Measurements from ENCODE around the gene OSBP2.

Gene OSBP2

GRCh38 chr22:30945653-30946052, 251.0 kb downstream of the OSBP2 start:
- H3K9me3 Mint-ChIP-seq: no peaks in the 10 kb centered on the region
- no peak overlapping the region for H3K4me3 Mint-ChIP-seq
- peaks cover 5% of the 10 kb centered on the region for H3K4me1 Mint-ChIP-seq
- no peaks in the 10 kb centered on the region for H3K27me3 Mint-ChIP-seq
- no peak for DNase-seq (ENCODE audit: low spot score in 2 of 2)
- H3K36me3 Mint-ChIP-seq: peaks cover 52% of the 10 kb centered on the region
- ATAC-seq (ENCODE audit: low read depth): no peak
- H3K27ac Mint-ChIP-seq: no peak overlapping the region

- ATAC-seq (ENCODE audit: low read depth) (no peak), DNase-seq (ENCODE audit: low spot score in 2 of 2) (no peak)
- peaks cover 7% of the 10 kb centered on the region for H3K4me1 Mint-ChIP-seq
- no peaks in the 10 kb centered on the region for H3K27me3 Mint-ChIP-seq
- H3K9me3 Mint-ChIP-seq: no peaks in the 10 kb centered on the region
- H3K27ac Mint-ChIP-seq: no peak overlapping the region
- peaks cover 49% of the 10 kb centered on the region for H3K36me3 Mint-ChIP-seq
- no peak overlapping the region for H3K4me3 Mint-ChIP-seq
Measured at GRCh38 chr22:30946354-30946753, 251.7 kb downstream of the OSBP2 start.

GRCh38 chr22:30947173-30947815, 252.6 kb downstream of the OSBP2 start:
- H3K27me3 Mint-ChIP-seq: no peaks in the 10 kb centered on the region
- ATAC-seq (ENCODE audit: low read depth) (no peak), DNase-seq (ENCODE audit: low spot score in 2 of 2) (no peak)
- peaks cover 7% of the 10 kb centered on the region for H3K4me1 Mint-ChIP-seq
- H3K4me3 Mint-ChIP-seq: no peak overlapping the region
- H3K36me3 Mint-ChIP-seq: peaks cover 42% of the 10 kb centered on the region
- H3K27ac Mint-ChIP-seq: no peak overlapping the region
- no peaks in the 10 kb centered on the region for H3K9me3 Mint-ChIP-seq

GRCh38 chr22:30947816-30948454, 253.3 kb downstream of the OSBP2 start:
- no peak for ATAC-seq (ENCODE audit: low read depth)
- Mint-ChIP-seq H3K27me3 (no peaks in the 10 kb centered on the region), H3K27ac (no peak overlapping the region), H3K4me1 (peaks cover 7% of the 10 kb centered on the region), H3K36me3 (peaks cover 43% of the 10 kb centered on the region), H3K9me3 (no peaks in the 10 kb centered on the region), H3K4me3 (no peak overlapping the region)
- no peak for DNase-seq (ENCODE audit: low spot score in 2 of 2)

GRCh38 chr22:30948930-30949342, 254.3 kb downstream of the OSBP2 start:
- no peaks in the 10 kb centered on the region for H3K27me3 Mint-ChIP-seq
- H3K4me3 Mint-ChIP-seq: no peak overlapping the region
- peak overlapping the region; percentile 25 for H3K27ac Mint-ChIP-seq
- no peaks in the 10 kb centered on the region for H3K9me3 Mint-ChIP-seq
- peaks cover 7% of the 10 kb centered on the region for H3K4me1 Mint-ChIP-seq
- peaks cover 45% of the 10 kb centered on the region for H3K36me3 Mint-ChIP-seq
- no peak for ATAC-seq (ENCODE audit: low read depth)
- DNase-seq (ENCODE audit: low spot score in 2 of 2): no peak

- Mint-ChIP-seq H3K27ac (peak overlapping the region; percentile 33), H3K4me1 (peaks cover 7% of the 10 kb centered on the region), H3K4me3 (no peak overlapping the region), H3K36me3 (peaks cover 34% of the 10 kb centered on the region), H3K27me3 (no peaks in the 10 kb centered on the region), H3K9me3 (no peaks in the 10 kb centered on the region)
- ATAC-seq (ENCODE audit: low read depth) (no peak), DNase-seq (ENCODE audit: low spot score in 2 of 2) (no peak)
Measured at GRCh38 chr22:30949934-30950660, 255.4 kb downstream of the OSBP2 start.

GRCh38 chr22:30953206-30953605, 258.5 kb downstream of the OSBP2 start:
- Mint-ChIP-seq H3K27ac (no peak overlapping the region), H3K9me3 (no peaks in the 10 kb centered on the region), H3K36me3 (peaks cover 24% of the 10 kb centered on the region), H3K27me3 (no peaks in the 10 kb centered on the region), H3K4me1 (peaks cover 7% of the 10 kb centered on the region), H3K4me3 (no peak overlapping the region)
- DNase-seq (ENCODE audit: low spot score in 2 of 2) (no peak), ATAC-seq (ENCODE audit: low read depth) (no peak)

GRCh38 chr22:30955153-30955552, 260.5 kb downstream of the OSBP2 start:
- Mint-ChIP-seq H3K9me3 (no peaks in the 10 kb centered on the region), H3K27ac (no peak overlapping the region), H3K4me1 (peaks cover 4% of the 10 kb centered on the region), H3K36me3 (peaks cover 17% of the 10 kb centered on the region), H3K27me3 (no peaks in the 10 kb centered on the region), H3K4me3 (no peak overlapping the region)
- DNase-seq (ENCODE audit: low spot score in 2 of 2) (no peak), ATAC-seq (ENCODE audit: low read depth) (no peak)
